Erythroblast (primary cell): ENCODE data around the gene DICER1.

Source experiments
- DNase-seq, 2 experiments: peaks; one replicate each; lab custom pipeline; 2025; lab: John Stamatoyannopoulos, UW
- GATA1 ChIP-seq: IDR thresholded peaks from 2 replicates; pipeline ENCODE4 v1.6.1; 2011; ENCODE audit warnings: low read depth, mild to moderate bottlenecking, control low read depth, low read length, moderate library complexity
- POLR2A ChIP-seq: IDR thresholded peaks from 2 replicates; pipeline ENCODE4 v1.6.1; 2011; ENCODE audit warnings: mild to moderate bottlenecking, low read length

Gene DICER1

GRCh38 chr14:95067526-95067925 lies 89.8 kb downstream of the DICER1 start:
- no peak for DNase-seq
- TF ChIP-seq GATA1 = no peak
- no peak for TF ChIP-seq POLR2A

GRCh38 chr14:95066427-95066986 lies 90.8 kb downstream of the DICER1 start:
- no peak for TF ChIP-seq POLR2A
- no peak for TF ChIP-seq GATA1
- DNase-seq = no peak

- no peak for TF ChIP-seq GATA1
- no peak for DNase-seq
Observed at GRCh38 chr14:95065411-95065810, 91.9 kb downstream of the DICER1 start.

- no peak for DNase-seq
- TF ChIP-seq GATA1 = no peak
- no peak for TF ChIP-seq POLR2A
Observed at GRCh38 chr14:95064734-95065133, 92.6 kb downstream of the DICER1 start.

- TF ChIP-seq POLR2A (no peak), GATA1 (no peak)
- DNase-seq = no peak
Observed at GRCh38 chr14:95064256-95064655, 93.1 kb downstream of the DICER1 start.

GRCh38 chr14:95063391-95063790 lies 93.9 kb downstream of the DICER1 start:
- no peak for DNase-seq
- TF ChIP-seq POLR2A = no peak
- no peak for TF ChIP-seq GATA1

- DNase-seq = no peak
- TF ChIP-seq GATA1 (no peak), POLR2A (no peak)
Observed at GRCh38 chr14:95062946-95063345, 94.4 kb downstream of the DICER1 start.

GRCh38 chr14:95062220-95062619 lies 95.1 kb downstream of the DICER1 start:
- TF ChIP-seq POLR2A = no peak
- no peak for DNase-seq

GRCh38 chr14:95061317-95062093 lies 95.8 kb downstream of the DICER1 start:
- no peak for DNase-seq
- TF ChIP-seq GATA1 (no peak), POLR2A (no peak)

GRCh38 chr14:95059126-95059525 lies 98.2 kb downstream of the DICER1 start:
- no peak for TF ChIP-seq POLR2A
- TF ChIP-seq GATA1 = no peak
- DNase-seq = no peak

GRCh38 chr14:95058491-95058890 lies 98.8 kb downstream of the DICER1 start:
- DNase-seq = no peak
- TF ChIP-seq GATA1 = no peak
- no peak for TF ChIP-seq POLR2A

GRCh38 chr14:95057851-95058250 lies 99.5 kb downstream of the DICER1 start:
- no peak for DNase-seq
- TF ChIP-seq POLR2A = no peak

- DNase-seq = no peak
- TF ChIP-seq POLR2A = no peak
- TF ChIP-seq GATA1 = no peak
Observed at GRCh38 chr14:95057147-95057546, 100.2 kb downstream of the DICER1 start.

GRCh38 chr14:95056476-95056875 lies 100.9 kb downstream of the DICER1 start:
- no peak for TF ChIP-seq POLR2A
- no peak for TF ChIP-seq GATA1

GRCh38 chr14:95055318-95055717 lies 102.0 kb downstream of the DICER1 start:
- no peak for DNase-seq

More at GRCh38 chr14:95056476-95056875, 100.9 kb downstream of the DICER1 start:
- DNase-seq = no peak

More at GRCh38 chr14:95055318-95055717, 102.0 kb downstream of the DICER1 start:
- TF ChIP-seq GATA1 (no peak), POLR2A (no peak)
